ENCODE data around the gene KCNG4.
A peak's percentile ranks its signal among the peaks of the same experiment; 100 is the strongest.

The KCNG4 gene

DNA sequence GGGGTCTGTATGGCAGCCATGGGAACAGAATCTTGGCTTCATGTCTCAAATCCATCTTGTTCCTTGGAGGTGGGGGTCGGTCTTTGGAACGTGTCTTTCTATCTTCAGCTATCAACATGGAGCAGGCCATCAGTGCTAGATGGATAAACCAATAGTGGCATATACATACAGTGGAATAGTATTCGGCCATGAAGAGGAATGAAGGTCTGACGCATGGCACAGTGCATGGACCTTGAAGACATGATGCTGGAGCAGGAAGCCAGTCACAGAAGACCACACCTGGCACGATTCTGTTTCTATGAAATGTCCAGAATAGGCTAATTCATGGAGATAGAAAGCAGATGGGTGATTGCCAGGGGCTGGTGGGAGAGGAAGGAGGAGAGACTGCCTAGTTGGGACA is 7.8 kb downstream of the KCNG4 start:
- Mint-ChIP-seq H3K36me3 (ENCODE audit: low read depth) (no peaks in the 10 kb centered on the region), H3K27me3 (ENCODE audit: low read depth, poor library complexity) (peaks cover 3% of the 10 kb centered on the region), H3K4me3 (no peak overlapping the region), H3K4me1 (peaks cover 54% of the 10 kb centered on the region), H3K27ac (peak overlapping the region; percentile 27), H3K9me3 (no peaks in the 10 kb centered on the region)
- DNase-seq = no peak
- TF ChIP-seq CTCF (IDR thresholded peaks at IDR 0.05) = no peak

GRCh38 chr16:84229471-84229870 is 10.3 kb downstream of the KCNG4 start:
- peak overlapping the region; percentile 12 for H3K27ac Mint-ChIP-seq

DNA sequence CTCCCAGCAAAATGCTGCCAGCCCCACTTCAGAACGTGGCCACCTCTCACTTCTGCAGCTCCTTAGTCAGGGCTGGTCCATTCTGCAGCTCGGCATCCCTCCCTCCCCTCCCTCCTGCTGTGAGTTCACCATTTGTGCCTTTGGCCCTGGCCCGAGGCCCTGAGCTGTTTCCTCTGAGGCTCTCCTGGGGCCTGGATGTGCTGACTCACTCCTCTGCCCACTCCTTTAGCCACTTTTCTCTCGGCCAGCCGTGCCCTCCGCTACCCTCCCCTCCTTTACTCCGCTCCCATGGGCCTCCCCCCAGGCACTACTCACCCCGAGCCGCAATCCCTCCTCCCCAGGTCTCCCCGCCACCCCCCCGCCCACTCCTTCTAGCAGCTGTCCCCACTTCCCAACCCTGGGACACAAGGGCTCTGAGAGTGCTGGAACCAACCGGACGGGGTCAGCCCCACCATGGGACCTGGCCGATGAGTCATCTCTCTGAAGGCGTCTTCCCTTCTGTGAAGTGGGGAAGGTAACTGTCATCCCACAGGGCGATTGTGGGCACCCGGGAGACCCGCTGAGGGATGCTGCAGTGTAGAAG is 11.5 kb downstream of the KCNG4 start:
- no peak overlapping the region for H3K4me3 Mint-ChIP-seq
- peak; percentile 31 for DNase-seq
- no peak overlapping the region for H3K27ac Mint-ChIP-seq
- H3K4me1 Mint-ChIP-seq = peaks cover 49% of the 10 kb centered on the region
- H3K9me3 Mint-ChIP-seq = no peaks in the 10 kb centered on the region
- TF ChIP-seq CTCF (IDR thresholded peaks at IDR 0.05) = no peak
- no peaks in the 10 kb centered on the region for H3K36me3 Mint-ChIP-seq (ENCODE audit: low read depth)
- peaks cover under 1% of the 10 kb centered on the region for H3K27me3 Mint-ChIP-seq (ENCODE audit: low read depth, poor library complexity)

More at GRCh38 chr16:84229471-84229870, 10.3 kb downstream of the KCNG4 start:
- H3K36me3 Mint-ChIP-seq (ENCODE audit: low read depth) = no peaks in the 10 kb centered on the region
- H3K9me3 Mint-ChIP-seq = no peaks in the 10 kb centered on the region
- no peak overlapping the region for H3K4me3 Mint-ChIP-seq
- TF ChIP-seq CTCF (IDR thresholded peaks at IDR 0.05) = no peak
- peaks cover 3% of the 10 kb centered on the region for H3K27me3 Mint-ChIP-seq (ENCODE audit: low read depth, poor library complexity)
- H3K4me1 Mint-ChIP-seq = peaks cover 55% of the 10 kb centered on the region
- DNase-seq = no peak

- no peaks in the 10 kb centered on the region for H3K9me3 Mint-ChIP-seq
- no peaks in the 10 kb centered on the region for H3K36me3 Mint-ChIP-seq (ENCODE audit: low read depth)
- DNase-seq = no peak
- peaks cover 5% of the 10 kb centered on the region for H3K27me3 Mint-ChIP-seq (ENCODE audit: low read depth, poor library complexity)
- H3K27ac Mint-ChIP-seq = no peak overlapping the region
- peaks cover 48% of the 10 kb centered on the region for H3K4me1 Mint-ChIP-seq
- peak overlapping the region; percentile 41 for H3K4me3 Mint-ChIP-seq
- no peak for TF ChIP-seq CTCF (IDR thresholded peaks at IDR 0.05)
Observed at GRCh38 chr16:84227548-84227947, 12.3 kb downstream of the KCNG4 start.

- DNase-seq = no peak
- no peaks in the 10 kb centered on the region for H3K36me3 Mint-ChIP-seq (ENCODE audit: low read depth)
- no peaks in the 10 kb centered on the region for H3K9me3 Mint-ChIP-seq
- H3K4me3 Mint-ChIP-seq = no peak overlapping the region
- peaks cover 46% of the 10 kb centered on the region for H3K4me1 Mint-ChIP-seq
- TF ChIP-seq CTCF (IDR thresholded peaks at IDR 0.05) = no peak
- H3K27ac Mint-ChIP-seq = peak overlapping the region; percentile 14
- H3K27me3 Mint-ChIP-seq (ENCODE audit: low read depth, poor library complexity) = peaks cover 9% of the 10 kb centered on the region
Observed at GRCh38 chr16:84226026-84226425, 13.8 kb downstream of the KCNG4 start.

DNA sequence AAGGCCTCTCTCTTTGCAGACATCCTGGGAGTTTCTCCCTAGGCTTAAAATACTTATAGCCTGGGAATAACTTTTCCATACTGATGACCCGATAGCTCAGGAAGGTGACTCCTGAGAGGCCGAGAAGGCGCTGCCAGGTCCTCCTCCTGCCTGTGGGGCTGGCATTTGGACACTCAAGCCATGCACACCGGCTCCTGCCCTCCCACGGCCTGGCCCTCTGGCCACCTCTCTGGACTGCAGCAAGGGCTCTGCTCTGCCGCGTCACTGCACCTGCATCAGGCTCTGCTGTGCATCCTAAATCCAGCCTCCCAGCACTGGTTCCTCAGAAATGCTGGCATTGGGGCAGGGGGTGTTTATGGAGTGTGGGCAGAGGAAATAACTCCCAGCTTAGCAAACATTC is 14.2 kb downstream of the KCNG4 start:
- peaks cover 42% of the 10 kb centered on the region for H3K4me1 Mint-ChIP-seq
- TF ChIP-seq CTCF (IDR thresholded peaks at IDR 0.05) = no peak
- no peak overlapping the region for H3K27ac Mint-ChIP-seq
- H3K36me3 Mint-ChIP-seq (ENCODE audit: low read depth) = no peaks in the 10 kb centered on the region
- H3K9me3 Mint-ChIP-seq = no peaks in the 10 kb centered on the region
- no peak for DNase-seq
- no peak overlapping the region for H3K4me3 Mint-ChIP-seq
- H3K27me3 Mint-ChIP-seq (ENCODE audit: low read depth, poor library complexity) = peaks cover 9% of the 10 kb centered on the region
